Amygdala (tissue), 56 donors: ENCODE data around the gene NAGPA.

ENCODE experiments used
- DNase-seq, 56 donors: peaks; one replicate each; lab custom pipeline; 2025; lab: John Stamatoyannopoulos, UW

NAGPA gene

GRCh38 chr16:5031601-5032000 is 2.1 kb downstream of the NAGPA start:
- no peak for DNase-seq

GRCh38 chr16:5030251-5030870 is 3.4 kb downstream of the NAGPA start:
- no peak for DNase-seq

- DNase-seq, result peak in 23 of 56 donors; percentile 16 to 79 (median 42)
Observed at GRCh38 chr16:5028950-5029475, 4.7 kb downstream of the NAGPA start.

- DNase-seq, result no peak
Observed at GRCh38 chr16:5027575-5028235, 6.0 kb downstream of the NAGPA start.

- no peak for DNase-seq
Observed at GRCh38 chr16:5027086-5027485, 6.6 kb downstream of the NAGPA start.

DNA sequence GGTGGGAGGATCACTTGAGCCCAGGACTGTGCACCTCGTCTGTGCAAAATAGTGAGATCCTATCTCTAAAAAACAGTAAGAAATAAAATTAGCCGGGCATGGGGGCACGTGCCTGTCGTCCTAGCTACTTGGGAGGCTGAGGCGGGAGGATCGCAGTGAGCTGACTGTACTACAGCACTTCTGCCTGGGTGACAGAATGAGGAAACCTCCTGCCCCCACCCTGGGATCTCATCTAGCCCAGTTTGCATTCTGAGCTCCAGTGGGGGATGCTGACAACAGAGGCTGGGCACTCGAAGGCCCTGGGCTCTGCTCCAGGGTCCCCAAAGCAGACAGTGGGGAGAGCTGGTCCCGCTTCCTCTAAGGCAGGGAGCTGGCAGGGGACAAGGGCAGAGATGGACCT is 7.1 kb downstream of the NAGPA start:
- DNase-seq, result no peak

GRCh38 chr16:5025171-5025632 is 8.5 kb downstream of the NAGPA start:
- DNase-seq, result peak in 51 of 56 donors; percentile 16 to 86 (median 53)

GRCh38 chr16:5024632-5025031 is 9.1 kb downstream of the NAGPA start:
- DNase-seq, result no peak

GRCh38 chr16:5022521-5022920 is 11.2 kb downstream of the NAGPA start:
- DNase-seq, result no peak

- DNase-seq, result peak in 37 of 56 donors; percentile 14 to 81 (median 47)
Observed at GRCh38 chr16:5020551-5020950, 13.2 kb downstream of the NAGPA start.

- no peak for DNase-seq
Observed at GRCh38 chr16:5019775-5020174, 14.0 kb downstream of the NAGPA start.

GRCh38 chr16:5018793-5019192 is 14.9 kb downstream of the NAGPA start:
- peak in 11 of 56 donors; percentile 10 to 36 (median 23) for DNase-seq

GRCh38 chr16:5017678-5017969 is 16.1 kb downstream of the NAGPA start:
- DNase-seq, result no peak

GRCh38 chr16:5016967-5017677 is 16.6 kb downstream of the NAGPA start:
- DNase-seq, result peak in 13 of 56 donors; percentile 9 to 51 (median 23)

DNA sequence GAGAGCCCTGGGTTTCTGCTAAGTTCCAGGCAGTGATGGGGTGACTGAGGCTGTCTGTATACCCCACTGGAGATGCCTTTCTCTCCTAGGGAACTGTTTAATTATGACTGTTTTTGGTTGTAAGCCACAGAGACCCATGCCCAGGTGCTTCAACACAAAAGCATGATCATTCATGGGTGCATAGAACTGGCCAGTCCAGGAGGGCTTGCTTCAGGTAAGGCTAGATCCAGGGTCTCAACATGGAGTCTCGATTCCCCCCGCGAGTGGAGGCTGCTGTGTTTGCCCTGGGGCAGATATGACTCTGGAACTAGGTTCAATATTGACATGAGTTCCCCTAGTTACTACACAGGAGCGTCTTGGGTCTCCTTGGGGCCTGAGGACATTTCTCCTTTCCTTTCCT is 17.8 kb downstream of the NAGPA start:
- DNase-seq, result no peak

- peak in 1 of 56 donors; percentile 17 for DNase-seq
Observed at GRCh38 chr16:5015351-5015750, 18.4 kb downstream of the NAGPA start.

- DNase-seq, result no peak
Observed at GRCh38 chr16:5012887-5013286, 20.8 kb downstream of the NAGPA start.

- no peak for DNase-seq
Observed at GRCh38 chr16:5011637-5012036, 22.1 kb downstream of the NAGPA start.

DNA sequence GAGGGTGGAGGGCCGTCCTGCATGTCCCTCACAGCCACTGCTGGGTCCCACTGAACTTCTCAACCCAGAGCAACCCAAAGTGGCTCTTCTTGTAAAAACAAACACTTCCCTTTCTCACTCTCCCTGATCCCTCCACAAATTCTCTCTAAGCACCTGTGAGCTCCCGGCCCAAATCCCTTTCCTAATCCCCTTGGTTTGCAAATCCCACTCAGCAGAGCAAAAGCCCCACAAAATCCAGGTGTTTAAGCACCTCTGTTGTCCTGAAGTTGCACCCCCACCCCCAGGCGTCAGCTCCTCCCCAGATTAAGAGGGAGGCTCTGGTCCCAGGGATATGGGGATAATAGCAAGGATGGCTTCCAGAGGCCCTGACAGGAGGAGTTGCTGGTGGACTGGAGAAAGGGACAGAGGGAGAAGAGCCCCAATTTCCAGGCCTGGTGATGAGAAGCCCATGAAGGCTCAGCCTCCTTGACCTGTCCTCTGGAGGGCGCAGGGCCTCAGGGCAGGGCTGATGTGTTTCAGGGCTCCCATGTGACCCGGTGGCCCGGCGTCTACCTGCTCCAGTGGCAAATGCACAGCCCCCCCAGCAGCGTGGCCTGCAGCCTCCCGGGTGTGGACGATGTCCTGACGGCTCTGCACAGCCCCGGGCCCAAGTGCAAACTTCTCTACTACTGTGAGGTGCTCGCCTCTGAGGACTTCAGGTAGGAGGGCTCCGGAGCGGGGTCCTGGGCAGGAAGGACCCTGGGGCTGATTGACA is 23.0 kb downstream of the NAGPA start:
- DNase-seq, result no peak

- no peak for DNase-seq
Observed at GRCh38 chr16:5008311-5008731, 25.4 kb downstream of the NAGPA start.

- DNase-seq, result no peak
Observed at GRCh38 chr16:5007256-5007655, 26.5 kb downstream of the NAGPA start.
